H1 (cell line): Measurements from ENCODE around the gene PEX26. TPM values are rescaled to one million over a fixed set of nuclear protein-coding genes. Genes with fewer than 3 reads are reported as not detected.

Experiments used
- CTCF ChIA-PET: fragments of 300-600 bp; sonication (Branson Sonifier 250); formaldehyde crosslinking; loops from one replicate; lab custom pipeline; 2021; ENCODE audit not compliant: partially characterized antibody; lab: Charles Lee
- POLR2A ChIA-PET: fragments of 300-600 bp; sonication (Branson Sonifier 250); formaldehyde crosslinking; loops from one replicate; lab custom pipeline; 2021; ENCODE audit warnings: inconsistent platforms; ENCODE audit not compliant: partially characterized antibody; lab: Charles Lee
- DNase-seq, 2 experiments: peaks; one replicate each; pipeline versions ENCODE4 v3.0.0 to v3.0.0-alpha.2; 2010 to 2022; ENCODE audit warnings: low spot score in 2 of 2, low read depth in 1 of 2, mixed read lengths in 1 of 2
- FAIRE-seq: peaks from 2 replicates; lab custom pipeline; 2011; peaks lifted over from hg19 to GRCh38; lab: Jason Lieb, UNC
- H2AFZ ChIP-seq: 2 replicates; pipeline ENCODE4 v1.8.1; 2012; ENCODE audit warnings: low read length, inconsistent platforms
- H2AK5ac ChIP-seq: 2 replicates; pipeline ENCODE4 v1.6.1; 2013; ENCODE audit warnings: low read depth, low read length
- H2BK120ac ChIP-seq: replicated peaks from 2 replicates; pipeline ENCODE3; 2013; ENCODE audit warnings: low read depth, low read length, inconsistent platforms
- H2BK12ac ChIP-seq: 2 replicates; pipeline ENCODE4 v1.6.1; 2013; ENCODE audit warnings: low read depth, low read length
- H2BK15ac ChIP-seq: 2 replicates; pipeline ENCODE4 v1.6.1; 2013; ENCODE audit warnings: low read length
- H2BK20ac ChIP-seq: 2 replicates; pipeline ENCODE4 v1.6.1; 2013; ENCODE audit warnings: low read length
- H2BK5ac ChIP-seq: 2 replicates; pipeline ENCODE4 v1.6.1; 2013; ENCODE audit warnings: low read depth, low read length
- H3K14ac ChIP-seq: 2 replicates; pipeline ENCODE4 v1.6.1; 2013; ENCODE audit warnings: inconsistent platforms; ENCODE audit not compliant: insufficient read length
- H3K18ac ChIP-seq: 2 replicates; pipeline ENCODE4 v1.6.1; 2013; ENCODE audit warnings: low read length; ENCODE audit errors: extremely low read depth
- H3K23ac ChIP-seq: 2 replicates; pipeline ENCODE4 v1.6.1; 2013; ENCODE audit warnings: inconsistent platforms; ENCODE audit not compliant: insufficient read length
- H3K23me2 ChIP-seq: 2 replicates; pipeline ENCODE4 v1.6.1; 2013; ENCODE audit warnings: low read depth, low read length
- H3K27ac ChIP-seq: 2 replicates; pipeline ENCODE4 v1.6.1; 2011; ENCODE audit warnings: low read depth, low read length, inconsistent platforms
- H3K27me3 ChIP-seq, 4 experiments: replicated peaks in 1 of 4; 1 replicate in 1 of 4; 2 replicates in 3 of 4; pipeline versions ENCODE4 v1.6.1 to v1.8.1; 2011 to 2013; ENCODE audit warnings: low read length in 3 of 4, mild to moderate bottlenecking in 3 of 4, inconsistent platforms in 2 of 4, mixed read lengths in 2 of 4, moderate library complexity in 1 of 4; ENCODE audit not compliant: control insufficient read depth in 3 of 4, insufficient read depth in 3 of 4; ENCODE audit errors: extremely low read depth in 1 of 4
- H3K36me3 ChIP-seq, 4 experiments: 2 replicates each; pipeline versions ENCODE4 v1.6.1 to v1.8.1; 2011 to 2013; ENCODE audit warnings: mild to moderate bottlenecking in 4 of 4, low read length in 3 of 4, moderate library complexity in 2 of 4, control low read depth in 1 of 4, inconsistent platforms in 1 of 4; ENCODE audit not compliant: insufficient read depth in 4 of 4, control insufficient read depth in 2 of 4
- H3K4ac ChIP-seq: replicated peaks from 2 replicates; pipeline ENCODE3; 2013; ENCODE audit warnings: low read length, low read depth, mixed read lengths, inconsistent platforms; ENCODE audit not compliant: insufficient read length
- H3K4me1 ChIP-seq, 4 experiments: replicated peaks in 1 of 4; 1 replicate in 1 of 4; 2 replicates in 3 of 4; pipeline versions ENCODE4 v1.6.1 to v1.8.1; 2011 to 2013; ENCODE audit warnings: low read length in 3 of 4, inconsistent platforms in 2 of 4, mixed read lengths in 1 of 4; ENCODE audit not compliant: insufficient read depth in 4 of 4, control insufficient read depth in 3 of 4
- H3K4me2 ChIP-seq, 2 experiments: 2 replicates each; pipeline versions ENCODE4 v1.6.1 to v1.8.1; 2011 to 2013; ENCODE audit warnings: low read depth in 2 of 2, low read length in 2 of 2, control low read depth in 1 of 2, inconsistent platforms in 1 of 2, mild to moderate bottlenecking in 1 of 2; ENCODE audit not compliant: insufficient read depth in 1 of 2
- H3K4me3 ChIP-seq, 4 experiments: fragments of 200-600, 300-600 bp in 1 of 4; sonication (generic), shearing (Covaris generic), sonication (Bioruptor Twin) in 1 of 4; 2 replicates each; pipeline versions ENCODE4 v1.5.1 to v1.8.1; 2011 to 2016; ENCODE audit warnings: low read length in 4 of 4, low read depth in 3 of 4, control low read depth in 2 of 4, inconsistent platforms in 2 of 4, mild to moderate bottlenecking in 2 of 4, mixed read lengths in 1 of 4, moderate library complexity in 1 of 4; ENCODE audit not compliant: insufficient read depth in 2 of 4; ENCODE audit errors: extremely low read depth in 1 of 4
- H3K56ac ChIP-seq: replicated peaks from 2 replicates; pipeline ENCODE3; 2013; ENCODE audit warnings: low read depth, mild to moderate bottlenecking, mixed read lengths, low read length, inconsistent platforms; ENCODE audit not compliant: insufficient read length
- H3K79me1 ChIP-seq: 2 replicates; pipeline ENCODE4 v1.6.1; 2013; ENCODE audit warnings: low read depth, low read length, control low read depth
- H3K79me2 ChIP-seq, 2 experiments: 2 replicates each; pipeline versions ENCODE4 v1.6.1 to v1.8.1; 2012 to 2013; ENCODE audit warnings: low read length in 2 of 2, mild to moderate bottlenecking in 2 of 2, inconsistent platforms in 1 of 2; ENCODE audit not compliant: insufficient read depth in 2 of 2, control insufficient read depth in 1 of 2
- H3K9ac ChIP-seq, 4 experiments: replicated peaks in 1 of 4; 1 replicate in 1 of 4; 2 replicates in 3 of 4; pipeline versions ENCODE4 v1.6.1 to v1.8.1; 2011 to 2013; ENCODE audit warnings: low read depth in 3 of 4, low read length in 3 of 4, control low read depth in 2 of 4, mild to moderate bottlenecking in 2 of 4, moderate library complexity in 2 of 4, inconsistent platforms in 1 of 4; ENCODE audit errors: extremely low read depth in 1 of 4
- H3K9me3 ChIP-seq, 2 experiments: 2 replicates each; pipeline versions ENCODE4 v1.6.1 to v1.8.1; 2012 to 2013; ENCODE audit warnings: mild to moderate bottlenecking in 2 of 2, moderate library complexity in 2 of 2, control low read depth in 1 of 2, inconsistent platforms in 1 of 2, low read depth in 1 of 2, low read length in 1 of 2, mixed read lengths in 1 of 2; ENCODE audit not compliant: insufficient read depth in 2 of 2
- H4K20me1 ChIP-seq, 2 experiments: replicated peaks in 1 of 2; 2 replicates each; pipeline versions ENCODE3 to v1.8.1; 2011 to 2013; ENCODE audit warnings: inconsistent platforms in 2 of 2, low read length in 2 of 2, mild to moderate bottlenecking in 1 of 2; ENCODE audit not compliant: insufficient read depth in 2 of 2, control insufficient read depth in 1 of 2
- H4K5ac ChIP-seq: 2 replicates; pipeline ENCODE4 v1.6.1; 2013; ENCODE audit warnings: low read length, low read depth, mixed read lengths, inconsistent platforms; ENCODE audit not compliant: insufficient read length
- H4K8ac ChIP-seq: 2 replicates; pipeline ENCODE4 v1.8.0; 2013; ENCODE audit warnings: mild to moderate bottlenecking, moderate library complexity, low read length, inconsistent platforms; ENCODE audit not compliant: insufficient read depth; ENCODE audit errors: extremely low read depth
- H4K91ac ChIP-seq: replicated peaks from 2 replicates; pipeline ENCODE3; 2013; ENCODE audit warnings: low read length, mixed read lengths, inconsistent platforms; ENCODE audit not compliant: insufficient read length
- TEAD4 ChIP-seq: IDR thresholded peaks from 2 replicates; pipeline ENCODE4 v1.6.1; 2012; ENCODE audit warnings: low read depth, low read length, inconsistent platforms, mixed read lengths
- WGBS, 2 experiments: shearing (Covaris generic) in 1 of 2; methylation state at CpG; one replicate each; pipeline versions ENCODE4 v1.1.6 to v1.1.7; 2013 to 2015; ENCODE audit warnings: low lambda C conversion rate in 2 of 2, mixed read lengths in 2 of 2, inconsistent platforms in 1 of 2, low coverage in 1 of 2, missing lambda C conversion rate in 1 of 2; ENCODE audit not compliant: insufficient replicate concordance in 2 of 2, insufficient coverage in 1 of 2, insufficient read length in 1 of 2; ENCODE audit errors: extremely low coverage in 1 of 2, missing lambda C conversion rate in 1 of 2; 5-methylcytosine and 5-hydroxymethylcytosine counted together
- polyA plus RNA-seq, 7 experiments: library from polyadenylated mRNA; depleted of rRNA in 3 of 7; stranded (reverse) in 5 of 7; unstranded in 2 of 7; fragments of >200 nt in 5 of 7; fragments of 200-250 nt in 2 of 7; gene quantifications; 1 replicate in 5 of 7; 2 replicates in 1 of 7; 4 replicates in 1 of 7; pipeline versions ENCODE4 v1.2.1 to v1.2.3, GENCODE V29; 2011 to 2013; ENCODE audit warnings: missing spikeins in 2 of 7, mixed read lengths in 2 of 7
- total RNA-seq: library from RNA; stranded (reverse); fragmentation: NEBNext Ultra II Directional; extraction: Animal tissue kit (Norgen Biotek cat#: 25700); gene quantifications from 2 replicates; pipeline ENCODE4 v1.2.1, GENCODE V29; 2021

Gene PEX26
- total and polyA plus RNA-seq, 2 of the 8 experiments (the other 6 are each of a cell fraction or from before 2014, with no cell fraction given): 33.1 to 49.0 TPM

DNA sequence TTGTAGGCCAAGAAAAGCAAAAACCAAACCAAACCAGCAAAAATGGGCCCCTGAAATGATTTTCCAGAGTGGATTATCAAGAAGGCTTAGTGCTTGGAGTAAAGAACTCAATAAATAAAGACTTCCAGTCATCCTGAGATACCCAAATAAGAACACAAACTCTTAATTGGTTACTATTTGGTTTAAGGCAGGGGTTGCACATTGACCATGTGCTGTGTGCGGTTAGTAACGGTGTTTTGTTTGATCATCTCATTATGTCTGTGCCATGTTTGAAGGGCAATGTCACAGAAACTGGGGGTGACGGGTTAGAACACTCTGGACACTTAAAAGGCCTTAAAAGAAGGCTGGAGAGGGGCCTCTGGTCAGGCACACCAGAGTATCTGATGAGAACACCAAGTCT lies 43.7 kb upstream of the PEX26 start:
- H2BK120ac ChIP-seq: no peak overlapping the region
- H4K20me1 ChIP-seq: no peaks in the 10 kb centered on the region
- no peak overlapping the region for H3K4me2 ChIP-seq
- POLR2A ChIA-PET: no interaction called here
- no peak overlapping the region for H2AK5ac ChIP-seq
- H3K23ac ChIP-seq: no peak overlapping the region
- no peaks in the 10 kb centered on the region for H3K79me2 ChIP-seq
- no peaks in the 10 kb centered on the region for H3K23me2 ChIP-seq
- H3K9me3 ChIP-seq: no peaks in the 10 kb centered on the region
- no peak overlapping the region for H4K5ac ChIP-seq
- DNase-seq: no peak
- no peaks in the 10 kb centered on the region for H3K36me3 ChIP-seq
- H3K18ac ChIP-seq: no peak overlapping the region
- no peak overlapping the region for H4K91ac ChIP-seq
- H2BK15ac ChIP-seq: no peak overlapping the region
- no peaks in the 10 kb centered on the region for H3K79me1 ChIP-seq
- H3K4me3 ChIP-seq: no peak overlapping the region
- no peak overlapping the region for H2BK12ac ChIP-seq
- no peak overlapping the region for H2BK5ac ChIP-seq
- H3K27ac ChIP-seq: no peak overlapping the region
- no peak for FAIRE-seq
- H3K4ac ChIP-seq: no peak overlapping the region
- peaks cover 0 to 2% (median 1%) of the 10 kb centered on the region in 4 experiments; a peak in 1 of 7 replicates for H3K4me1 ChIP-seq
- H3K9ac ChIP-seq: no peak overlapping the region
- no peak overlapping the region for H3K14ac ChIP-seq
- no peak overlapping the region for H2BK20ac ChIP-seq
- CTCF ChIA-PET: interaction anchor here (1.2 kb wide), 2 partner anchors 11 to 30 kb away, joined by 3 read pairs; no protein-coding TSS in a partner anchor
- H4K8ac ChIP-seq: no peak overlapping the region
- H3K56ac ChIP-seq: no peak overlapping the region
- no peaks in the 10 kb centered on the region for H3K27me3 ChIP-seq
- H2AFZ ChIP-seq: no peak overlapping the region
- 79% methylated on average over 3 of the region's 3 CpGs; no CpG with 5 or more reads in 1 of the 2 experiments for WGBS, 2 experiments
- no peak for TF ChIP-seq TEAD4
